IMR-90 (cell line): ENCODE data around the gene ABL1. TPM values are rescaled to one million over a fixed set of nuclear protein-coding genes. Genes with fewer than 3 reads are reported as not detected.

Experiments
- ATAC-seq: fragments of 200-7000 bp; cut with Tn5 transposase; 2 replicates; pipeline ENCODE4 v1.9.1; 2020; ENCODE audit warnings: low read depth, mild to moderate bottlenecking, moderate library complexity
- BruUV-seq: library from RNA; stranded (reverse); fragments of 400-500 nt; replicated peaks from 2 replicates; lab custom pipeline; 2021; lab: Mats Ljungman, UMichigan
- CTCF ChIA-PET: fragments of 300-600 bp; formaldehyde crosslinking; extraction: SDS; loops from one replicate; lab custom pipeline; 2021; ENCODE audit warnings: antibody characterized with exemption; lab: Yijun Ruan, JAX
- POLR2A ChIA-PET: fragments of 300-600 bp; sonication (Branson Sonifier 250); formaldehyde crosslinking; loops from one replicate; lab custom pipeline; 2022; ENCODE audit warnings: antibody characterized with exemption; ENCODE audit not compliant: unreplicated experiment; lab: Charles Lee
- DNase-seq: peaks from one replicate; pipeline ENCODE4 v3.0.0; 2013
- H2AFZ ChIP-seq: replicated peaks from 2 replicates; pipeline ENCODE3; 2013; ENCODE audit warnings: low read length, mild to moderate bottlenecking; ENCODE audit not compliant: poor library complexity
- H2AK5ac ChIP-seq: 2 replicates; pipeline ENCODE4 v1.6.1; 2013; ENCODE audit warnings: low read depth, low read length, inconsistent platforms
- H2AK9ac ChIP-seq: replicated peaks from 2 replicates; pipeline ENCODE3; 2013; ENCODE audit warnings: mild to moderate bottlenecking, low read depth, low read length, moderate library complexity; ENCODE audit not compliant: poor library complexity
- H2BK120ac ChIP-seq: 2 replicates; pipeline ENCODE4 v1.6.1; 2013; ENCODE audit warnings: low read depth, low read length, inconsistent platforms
- H2BK15ac ChIP-seq: 3 replicates; pipeline ENCODE4 v1.6.1; 2013; ENCODE audit warnings: low read depth, low read length, inconsistent platforms
- H2BK20ac ChIP-seq: 2 replicates; pipeline ENCODE4 v1.6.1; 2013; ENCODE audit warnings: low read depth, mild to moderate bottlenecking, inconsistent platforms, low read length, moderate library complexity
- H2BK5ac ChIP-seq: 2 replicates; pipeline ENCODE4 v1.6.1; 2013; ENCODE audit warnings: mild to moderate bottlenecking, low read depth, low read length, inconsistent platforms; ENCODE audit not compliant: poor library complexity, severe bottlenecking
- H3K14ac ChIP-seq: replicated peaks from 2 replicates; pipeline ENCODE4 v1.6.1; 2013; ENCODE audit warnings: low read depth, low read length, inconsistent platforms
- H3K18ac ChIP-seq: 2 replicates; pipeline ENCODE4 v1.6.1; 2013; ENCODE audit warnings: low read depth, low read length, control low read depth
- H3K23ac ChIP-seq: 2 replicates; pipeline ENCODE4 v1.6.1; 2013; ENCODE audit warnings: low read depth, low read length, inconsistent platforms
- H3K27ac ChIP-seq: 2 replicates; pipeline ENCODE4 v1.5.1; 2013; ENCODE audit warnings: mild to moderate bottlenecking, control low read depth, low read length; ENCODE audit not compliant: insufficient read depth
- H3K27me3 ChIP-seq: 2 replicates; pipeline ENCODE4 v1.6.1; 2013; ENCODE audit warnings: low read length; ENCODE audit not compliant: control insufficient read depth, insufficient read depth
- H3K36me3 ChIP-seq: 2 replicates; pipeline ENCODE4 v1.6.1; 2013; ENCODE audit warnings: low read length, mixed read lengths; ENCODE audit not compliant: control insufficient read depth, insufficient read depth
- H3K4ac ChIP-seq: 2 replicates; pipeline ENCODE4 v1.6.1; 2013; ENCODE audit warnings: low read depth, low read length, inconsistent platforms
- H3K4me1 ChIP-seq: 2 replicates; pipeline ENCODE4 v1.6.1; 2013; ENCODE audit warnings: low read length, mixed read lengths; ENCODE audit not compliant: control insufficient read depth, insufficient read depth
- H3K4me2 ChIP-seq: 2 replicates; pipeline ENCODE4 v1.6.1; 2013; ENCODE audit warnings: low read depth, mild to moderate bottlenecking, control low read depth, low read length, moderate library complexity
- H3K4me3 ChIP-seq: 2 replicates; pipeline ENCODE4 v1.5.1; 2013; ENCODE audit warnings: low read depth, mild to moderate bottlenecking, control low read depth, low read length, moderate library complexity; ENCODE audit not compliant: insufficient read depth
- H3K56ac ChIP-seq: 2 replicates; pipeline ENCODE4 v1.6.1; 2013; ENCODE audit warnings: low read length, inconsistent platforms; ENCODE audit not compliant: insufficient read depth; ENCODE audit errors: extremely low read depth
- H3K79me1 ChIP-seq, 2 experiments: 2 replicates each; pipeline ENCODE4 v1.6.1; 2013; ENCODE audit warnings: low read length in 2 of 2, inconsistent platforms in 1 of 2, low read depth in 1 of 2
- H3K9ac ChIP-seq: 2 replicates; pipeline ENCODE4 v1.6.1; 2013; ENCODE audit warnings: low read depth, low read length, control low read depth
- H3K9me1 ChIP-seq: 2 replicates; pipeline ENCODE4 v1.6.1; 2013; ENCODE audit warnings: low read length, inconsistent platforms; ENCODE audit not compliant: insufficient read depth
- H3K9me3 ChIP-seq: 2 replicates; pipeline ENCODE4 v1.6.1; 2013; ENCODE audit warnings: low read length; ENCODE audit not compliant: control insufficient read depth, insufficient read depth
- H4K20me1 ChIP-seq: 2 replicates; pipeline ENCODE4 v1.6.1; 2013; ENCODE audit warnings: low read length, inconsistent platforms; ENCODE audit not compliant: insufficient read depth
- H4K5ac ChIP-seq: 2 replicates; pipeline ENCODE4 v1.6.1; 2013; ENCODE audit warnings: mild to moderate bottlenecking, low read depth, low read length, control low read depth
- H4K8ac ChIP-seq, 2 experiments: 2 replicates each; pipeline ENCODE4 v1.6.1; 2013; ENCODE audit warnings: low read depth in 2 of 2, low read length in 2 of 2, control low read depth in 1 of 2, inconsistent platforms in 1 of 2
- H4K91ac ChIP-seq: 2 replicates; pipeline ENCODE4 v1.6.1; 2013; ENCODE audit warnings: low read depth, low read length, inconsistent platforms; ENCODE audit not compliant: insufficient read depth
- CEBPB ChIP-seq: IDR thresholded peaks from 2 replicates; pipeline ENCODE4 v1.6.1; 2012; ENCODE audit warnings: low read depth, low read length, improper control_type of control experiment
- NFE2L2 ChIP-seq: fragments of 150-350 bp; IDR thresholded peaks from 2 replicates; pipeline ENCODE4 v1.6.1; 2016; ENCODE audit warnings: low read depth, mild to moderate bottlenecking, low read length
- SMC3 ChIP-seq: fragments of 150-350 bp; IDR thresholded peaks from 2 replicates; pipeline ENCODE4 v1.6.1; 2016; ENCODE audit warnings: low read depth, mild to moderate bottlenecking, antibody characterized with exemption, low read length, moderate library complexity
- WGBS, 2 experiments: methylation state at CpG; one replicate each; pipeline versions ENCODE4 v1.1.5 to v1.1.7; 2013; ENCODE audit warnings: missing lambda C conversion rate in 2 of 2; ENCODE audit not compliant: insufficient read length in 1 of 2; ENCODE audit errors: extremely low coverage in 2 of 2; 5-methylcytosine and 5-hydroxymethylcytosine counted together
- dilution Hi-C: fragments of 300-500 bp; cut with HindIII; formaldehyde crosslinking; loops from one replicate; pipeline ENCODE4 v1.14.3; 2018; ENCODE audit warnings: low sequenced_read_pairs; ENCODE audit not compliant: unreplicated experiment
- in situ Hi-C: fragments of 300-500 bp; cut with MboI; formaldehyde crosslinking; loops from 3 replicates; pipeline ENCODE4 v1.14.3; 2019; ENCODE audit warnings: low sequenced_read_pairs, inconsistent platforms, mixed read lengths
- intact Hi-C: fragments of 100-400 bp; cut with micrococcal nuclease; formaldehyde crosslinking; loops from 2 replicates; pipeline ENCODE4 v1.10.0; 2022
- polyA plus RNA-seq, 3 experiments: library from polyadenylated mRNA; depleted of rRNA; stranded (reverse); fragments of >200 nt; gene quantifications; 2 replicates each; pipeline ENCODE4 v1.2.3, GENCODE V29; 2012; ENCODE audit warnings: low replicate concordance in 1 of 3
- total RNA-seq: library from RNA; depleted of rRNA; stranded (reverse); fragments of >200 nt; gene quantifications from 2 replicates; pipeline ENCODE4 v1.2.3, GENCODE V29; 2012

Gene ABL1
- total and polyA plus RNA-seq, 2 of the 4 experiments (the other 2 are of a cell fraction): 33.7 to 49.1 TPM

- Histone ChIP-seq H3K9ac (peak overlapping the region; percentile 64), H3K23ac (peak overlapping the region; percentile 83; the same call in 1 of the 2 replicates), H2BK15ac (peak overlapping the region; percentile 57; the same call in 1 of the 3 replicates), H3K36me3 (peaks cover 10% of the 10 kb centered on the region), H3K4me2 (peak overlapping the region; percentile 85), H2BK20ac (peak overlapping the region; percentile 30; the same call in 1 of the 2 replicates), H3K27ac (peak overlapping the region; percentile 80), H2BK5ac (peak overlapping the region; percentile 94), H3K79me1 (peaks cover 4 to 58% of the 10 kb centered on the region in 2 experiments; a peak in 2 of 4 replicates), H2AK5ac (peak overlapping the region; percentile 81), H3K4ac (peak overlapping the region; percentile 87), H3K14ac (peak overlapping the region; percentile 83), H4K20me1 (peaks cover 79% of the 10 kb centered on the region), H4K5ac (peak overlapping the region; percentile 50), H2AK9ac (peak overlapping the region; percentile 60), H4K91ac (peak overlapping the region; percentile 75), H3K9me1 (peaks cover 21% of the 10 kb centered on the region), H3K18ac (peak overlapping the region; percentile 71), H4K8ac (peak overlapping the region; percentile 1 to 70), H2BK120ac (peak overlapping the region; percentile 85), H2AFZ (no peak overlapping the region), H3K9me3 (no peaks in the 10 kb centered on the region), H3K56ac (peak overlapping the region; percentile 60; the same call in 1 of the 2 replicates), H3K4me1 (peaks cover 29% of the 10 kb centered on the region), H3K4me3 (peak overlapping the region; percentile 12; the same call in 1 of the 2 replicates), H3K27me3 (no peaks in the 10 kb centered on the region)
- dilution Hi-C loops (no loop called here), in situ Hi-C loops (no loop called here), intact Hi-C loops (no loop called here)
- WGBS, 2 experiments: 80% methylated on average over 2 of the region's 10 CpGs; no CpG with 5 or more reads in 1 of the 2 experiments
- ATAC-seq (no peak), DNase-seq (no peak)
- POLR2A ChIA-PET: no interaction called here
- BruUV-seq: no TSS peak
- TF ChIP-seq SMC3: no peak
- TF ChIP-seq CEBPB: peak; percentile 75
- TF ChIP-seq NFE2L2: no peak
- CTCF ChIA-PET: interaction anchor here (1.1 to 1.6 kb wide), 2 partner anchors 9 to 144 kb away, joined by 3 to 4 read pairs; no protein-coding TSS in a partner anchor
Observed at GRCh38 chr9:130845254-130845653, 10.2 kb downstream of the ABL1 start.
